GM12874 (cell line): ENCODE data around the gene TOGARAM1.

ENCODE experiments used
- CTCF ChIP-seq: IDR thresholded peaks from 2 replicates; pipeline ENCODE4 v1.5.1; 2011; ENCODE audit warnings: low read depth, mild to moderate bottlenecking, control low read depth, low read length, moderate library complexity; ENCODE audit not compliant: insufficient read depth

TOGARAM1 gene

GRCh38 chr14:45073231-45073879 is 111.4 kb downstream of the TOGARAM1 start:
- no peak for TF ChIP-seq CTCF

DNA sequence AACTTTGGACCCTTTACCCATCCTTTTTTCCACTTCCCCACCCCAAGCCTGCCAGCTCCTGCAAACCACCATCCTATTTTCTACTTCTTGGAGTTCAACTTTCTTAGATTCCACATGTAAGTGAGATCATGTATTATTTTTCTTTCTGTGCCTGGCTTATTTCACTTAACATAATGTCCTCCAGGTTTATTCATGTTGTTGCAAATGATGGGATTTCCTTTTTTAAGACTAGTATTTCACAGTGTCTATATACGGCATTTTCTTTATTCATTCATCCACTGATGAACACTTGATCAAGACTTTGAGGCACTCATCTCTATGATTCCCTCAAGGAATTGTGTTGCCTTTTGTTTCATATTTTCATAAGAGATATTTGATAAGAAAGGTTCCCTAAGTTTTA is 116.3 kb downstream of the TOGARAM1 start:
- TF ChIP-seq CTCF: no peak

DNA sequence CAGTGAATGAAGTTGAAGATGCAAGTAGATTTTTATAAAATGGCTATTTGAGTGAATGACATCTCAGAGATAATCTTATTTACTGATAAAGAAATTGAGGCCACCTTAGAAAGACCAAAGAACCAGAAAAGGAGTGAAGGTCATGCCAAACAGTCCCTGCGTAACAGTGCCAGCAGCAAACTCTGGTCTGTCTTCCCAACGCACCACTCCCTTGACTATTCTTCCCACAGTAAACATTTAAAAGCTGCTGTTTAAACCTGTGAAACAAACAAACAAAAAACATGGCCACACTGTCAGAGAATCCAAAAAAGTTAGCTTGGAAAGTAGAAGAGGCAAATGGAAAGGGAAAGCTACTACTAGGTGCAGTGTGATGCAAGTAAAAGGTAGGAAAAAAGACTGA is 120.4 kb downstream of the TOGARAM1 start:
- no peak for TF ChIP-seq CTCF

- no peak for TF ChIP-seq CTCF
Measured at GRCh38 chr14:45083617-45083975, 121.6 kb downstream of the TOGARAM1 start.

DNA sequence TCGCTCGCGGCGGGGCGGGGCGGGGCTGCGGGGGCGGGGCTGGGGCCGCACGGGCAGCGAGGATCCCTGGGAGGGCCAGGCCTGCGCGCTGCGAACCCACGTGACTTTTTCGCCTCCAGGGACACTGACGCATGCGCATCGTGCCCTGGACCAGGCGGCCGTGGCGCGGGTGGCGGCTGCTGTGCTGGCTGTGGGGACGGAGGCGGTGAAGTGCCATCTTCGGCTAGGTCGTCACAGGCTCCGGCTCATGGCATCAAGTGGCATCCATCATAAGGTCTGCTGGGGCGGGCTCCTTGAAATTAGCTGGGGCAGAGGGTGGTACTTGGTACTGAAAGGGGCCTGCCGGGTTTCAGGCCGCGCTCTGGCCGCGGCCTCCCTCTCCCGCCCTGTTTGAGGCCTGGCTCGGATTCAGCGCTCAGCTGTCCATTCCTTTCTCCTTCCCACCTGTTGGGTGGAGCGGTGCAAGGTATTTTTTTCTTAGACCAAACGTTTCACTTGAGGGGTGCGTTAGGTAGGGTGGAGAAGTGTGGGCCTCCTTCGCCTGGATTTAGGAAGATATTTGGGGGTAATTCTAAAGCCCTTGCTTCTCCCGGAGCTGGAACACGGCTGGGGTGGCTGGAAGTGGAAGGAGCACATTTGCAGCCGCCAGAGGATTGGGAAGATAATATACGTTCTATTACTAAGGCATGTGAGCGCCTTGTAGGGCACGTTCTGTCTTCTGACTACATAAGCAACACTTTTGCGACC is 122.2 kb downstream of the TOGARAM1 start, which contains the start of gene PRPF39:
Gene PRPF39, plus strand, starts transcription at position 141 of the 747 bp plus-strand sequence. CDS start 11,124 bp downstream, outside the sequence.
- no peak for TF ChIP-seq CTCF

GRCh38 chr14:45084946-45085346 is 123.0 kb downstream of the TOGARAM1 start:
- TF ChIP-seq CTCF: no peak

DNA sequence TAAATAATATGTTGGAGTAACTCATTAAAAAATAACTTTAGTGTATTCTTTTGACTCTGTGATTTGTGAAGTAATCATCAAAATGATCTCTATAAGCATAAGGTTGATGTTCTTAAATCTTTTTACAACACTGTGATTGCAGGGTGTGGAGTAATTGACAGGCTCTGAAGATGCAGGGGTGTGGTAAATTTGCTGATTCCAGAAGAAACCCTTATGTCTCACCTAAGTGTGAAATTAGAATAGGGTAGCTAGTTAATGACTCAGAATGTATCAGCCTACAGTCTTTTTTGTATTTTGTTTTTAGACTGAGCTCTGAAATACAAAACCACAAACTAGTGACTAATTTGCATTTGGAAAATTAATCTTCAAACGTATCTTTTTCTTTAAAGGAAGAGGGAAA is 127.8 kb downstream of the TOGARAM1 start:
- no peak for TF ChIP-seq CTCF
